Activated T-cell treated with anti-CD3 and anti-CD28 coated beads for 1 hour (primary cell): Measurements from ENCODE around the gene MRPL22.
"Not testable (repeated sequence)": the region's sequence is repeated elsewhere in the genome, so short reads cannot be mapped to it uniquely, and the experiment has no call there.

Experiments used
- DNase-seq: peaks from one replicate; pipeline ENCODE4 v3.0.0-alpha.2; 2020; ENCODE audit warnings: low read depth

MRPL22 gene

DNA sequence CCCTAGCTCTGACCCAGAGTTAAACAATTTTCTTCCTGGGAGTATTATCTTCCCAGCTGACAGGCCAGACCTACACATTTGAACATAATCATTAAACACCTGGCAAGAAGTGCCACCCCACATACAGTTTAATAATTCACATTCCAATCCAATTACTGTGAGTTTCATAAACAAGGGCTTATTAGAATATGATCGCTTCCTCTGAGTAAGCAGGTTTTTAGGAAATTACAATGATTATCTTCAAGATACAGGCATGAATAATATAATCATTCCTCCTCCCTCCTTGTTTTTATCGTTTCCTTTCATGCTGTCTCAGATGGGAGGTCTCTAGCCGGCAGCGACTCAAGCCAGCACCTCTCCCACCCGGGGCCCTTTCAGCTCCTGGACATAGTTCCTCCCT is 56.9 kb downstream of the MRPL22 start:
- DNase-seq, result no peak

DNA sequence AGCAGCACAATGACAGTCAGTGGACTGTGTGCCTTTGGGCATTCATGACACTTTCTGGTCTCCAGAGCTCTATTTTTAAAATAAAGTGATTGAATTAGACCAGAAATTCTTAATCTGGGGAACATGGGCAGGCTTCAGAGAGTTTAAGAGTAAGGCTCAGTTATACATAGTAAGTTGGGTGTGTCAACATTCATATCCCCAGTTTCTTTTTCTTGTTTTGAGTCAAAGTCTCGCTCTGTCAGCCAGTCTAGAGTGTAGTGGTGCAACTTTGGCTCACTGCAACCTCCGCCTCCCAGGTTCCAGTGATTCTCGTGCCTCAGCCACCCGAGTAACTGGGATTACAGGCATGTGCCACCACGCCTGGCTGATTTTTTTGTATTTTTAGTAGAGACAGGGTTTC is 59.0 kb downstream of the MRPL22 start:
- DNase-seq, result no peak

DNA sequence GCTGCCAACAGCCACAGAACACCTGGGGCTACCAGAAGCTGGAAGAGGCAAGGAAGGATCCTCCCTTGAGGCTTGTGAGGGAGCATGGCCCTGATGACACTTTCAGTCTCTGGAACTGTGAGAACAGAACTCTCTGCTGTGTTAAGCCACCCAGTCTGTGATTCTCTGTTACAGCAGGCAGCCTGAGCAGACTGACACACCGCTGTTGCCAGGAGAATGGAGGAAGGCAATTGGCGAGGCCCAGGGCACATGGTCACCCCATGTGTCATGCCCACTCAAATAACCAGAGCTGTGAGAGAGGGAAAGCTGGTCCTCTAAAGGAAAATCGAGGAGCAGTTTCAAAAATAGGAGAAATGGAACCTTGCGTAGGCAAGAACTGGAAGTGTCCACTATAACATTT is 60.6 kb downstream of the MRPL22 start:
- DNase-seq, result no peak

DNA sequence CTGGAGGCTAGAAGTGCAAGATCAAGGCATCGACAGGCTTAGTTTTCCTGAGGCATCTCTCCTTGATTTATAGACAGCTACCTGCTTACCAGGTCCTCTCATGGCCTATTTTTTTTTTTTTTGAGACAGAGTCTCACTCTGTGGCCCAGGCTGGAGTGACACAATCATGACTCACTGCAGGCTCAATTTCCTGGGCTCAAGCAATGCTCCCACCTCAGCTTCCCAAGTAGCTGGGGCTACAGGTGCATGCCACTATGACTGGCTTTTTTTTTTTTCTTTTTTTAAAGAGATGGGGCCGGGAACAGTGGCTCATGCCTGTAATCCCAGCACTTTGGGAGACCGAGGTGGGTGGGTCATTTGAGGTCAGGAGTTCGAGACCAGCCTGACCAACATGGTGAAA is 61.8 kb downstream of the MRPL22 start:
- DNase-seq, result not testable (repeated sequence)

DNA sequence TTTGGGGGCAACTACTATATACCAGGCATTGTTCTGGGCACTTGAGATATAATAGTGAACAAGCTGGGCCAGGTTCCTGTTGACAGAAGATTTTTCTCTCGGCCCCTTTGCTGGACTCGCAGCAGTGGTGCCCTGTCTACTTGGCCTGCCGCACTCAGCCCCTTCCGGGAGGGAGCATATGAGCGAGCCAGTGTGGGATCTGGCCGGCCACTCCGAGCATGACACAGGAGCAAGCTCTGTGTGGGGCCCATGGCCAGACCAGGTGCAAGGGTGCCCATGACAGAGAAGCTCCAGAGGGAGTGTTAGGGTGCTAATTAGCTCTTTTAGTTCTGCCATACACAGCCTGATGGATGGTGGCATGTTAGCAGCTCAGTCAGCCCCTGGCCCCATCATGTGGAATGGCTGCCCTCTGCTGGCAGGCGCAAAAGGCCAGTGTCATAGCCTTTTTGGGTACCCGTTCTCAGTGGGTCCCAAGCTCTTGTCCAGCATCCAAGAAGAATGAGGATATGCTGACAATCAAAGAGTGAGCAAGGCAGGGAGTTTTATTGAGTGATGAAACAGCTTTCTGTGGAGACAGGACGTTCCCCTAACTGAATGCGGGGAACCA is 63.4 kb downstream of the MRPL22 start:
- DNase-seq, result no peak

DNA sequence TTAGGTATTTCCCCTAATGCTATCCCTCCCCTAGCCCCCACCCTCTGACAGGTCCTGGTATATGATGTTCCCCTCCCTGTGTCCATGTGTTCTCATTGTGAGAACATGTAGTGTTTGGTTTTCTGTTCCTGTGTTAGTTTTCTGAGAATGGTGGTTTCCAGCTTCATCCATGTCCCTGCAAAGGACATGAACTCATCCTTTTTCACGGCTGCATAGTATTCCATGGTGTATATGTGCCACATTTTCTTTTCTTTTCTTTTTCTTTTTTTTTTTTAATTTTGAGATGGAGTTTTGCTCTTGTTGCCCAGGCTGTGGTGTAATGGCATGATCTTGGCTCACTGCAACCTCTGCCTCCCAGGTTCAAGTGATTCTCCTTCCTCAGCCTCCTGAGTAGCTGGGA is 65.4 kb downstream of the MRPL22 start:
- DNase-seq, result not testable (repeated sequence)

DNA sequence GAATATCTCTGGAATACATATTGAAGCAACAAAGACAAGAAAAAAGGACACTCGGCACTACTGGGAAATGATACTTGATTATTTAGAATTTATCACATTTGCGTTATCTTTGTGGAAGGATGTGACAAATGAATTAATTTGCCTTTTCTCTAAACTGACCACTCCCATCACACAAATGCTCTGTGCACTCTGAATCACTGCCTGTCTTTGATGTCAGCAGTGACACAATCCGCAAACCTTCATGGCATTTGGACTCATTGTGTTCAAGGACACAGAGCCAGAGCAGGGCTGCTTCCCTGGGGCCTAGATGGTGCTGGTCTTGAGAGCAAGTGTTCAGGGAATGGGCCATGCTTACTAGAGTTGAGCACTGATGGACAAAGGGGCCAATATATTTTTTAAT is 67.8 kb downstream of the MRPL22 start:
- no peak for DNase-seq

DNA sequence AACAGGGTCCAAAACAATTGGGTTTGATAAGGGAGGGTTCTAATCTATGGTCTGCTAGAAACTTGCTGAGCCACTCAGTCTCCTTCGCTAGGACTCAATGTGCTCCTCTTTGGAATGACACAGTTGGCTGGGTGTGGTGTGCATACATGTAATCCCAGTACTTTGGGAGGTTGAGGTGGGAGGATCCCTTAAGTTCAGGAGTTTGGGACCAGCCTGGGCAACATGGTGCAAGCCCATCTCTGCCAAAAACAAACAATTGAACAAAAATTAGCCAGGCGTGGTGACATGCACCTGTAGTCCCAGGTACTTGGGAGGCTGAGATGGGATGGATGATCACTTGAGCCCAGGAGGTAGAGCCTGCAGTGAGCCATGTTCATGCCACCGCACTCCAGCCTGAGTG is 70.0 kb downstream of the MRPL22 start:
- DNase-seq, result no peak

DNA sequence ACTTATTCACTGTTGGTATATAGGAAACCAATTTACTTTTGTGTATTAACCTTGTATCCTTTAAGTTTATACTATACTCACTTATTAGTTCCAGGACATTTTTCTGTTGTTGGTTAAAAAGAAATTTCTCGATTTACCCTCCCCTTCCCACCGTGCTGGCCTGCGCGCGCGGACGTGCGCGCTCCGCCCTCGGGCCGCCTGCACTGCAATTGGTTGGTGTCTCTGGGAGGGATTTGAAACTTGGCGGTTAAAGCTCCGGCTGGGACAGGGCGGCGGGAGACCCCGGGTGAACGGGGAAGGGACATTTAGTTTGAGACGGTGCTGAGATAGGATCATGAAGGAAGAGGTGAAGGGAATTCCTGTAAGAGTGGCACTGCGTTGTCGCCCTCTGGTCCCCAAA is 72.7 kb downstream of the MRPL22 start, which contains the start of gene KIF4B:
Gene KIF4B (plus strand): TSS at position 230 of the 400 bp plus-strand sequence. CDS start 105 bp downstream, at position 335.
- no peak for DNase-seq

DNA sequence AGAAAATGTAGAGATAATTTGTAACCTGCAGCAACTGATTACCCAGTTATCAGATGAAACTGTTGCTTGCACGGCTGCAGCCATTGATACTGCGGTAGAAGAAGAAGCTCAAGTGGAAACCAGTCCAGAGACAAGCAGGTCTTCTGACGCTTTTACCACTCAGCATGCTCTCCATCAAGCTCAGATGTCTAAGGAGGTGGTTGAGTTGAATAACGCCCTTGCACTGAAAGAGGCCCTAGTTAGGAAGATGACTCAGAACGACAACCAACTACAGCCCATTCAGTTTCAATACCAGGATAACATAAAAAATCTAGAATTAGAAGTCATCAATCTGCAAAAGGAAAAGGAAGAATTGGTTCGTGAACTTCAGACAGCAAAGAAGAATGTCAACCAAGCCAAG is 74.4 kb downstream of the MRPL22 start:
- no peak for DNase-seq

DNA sequence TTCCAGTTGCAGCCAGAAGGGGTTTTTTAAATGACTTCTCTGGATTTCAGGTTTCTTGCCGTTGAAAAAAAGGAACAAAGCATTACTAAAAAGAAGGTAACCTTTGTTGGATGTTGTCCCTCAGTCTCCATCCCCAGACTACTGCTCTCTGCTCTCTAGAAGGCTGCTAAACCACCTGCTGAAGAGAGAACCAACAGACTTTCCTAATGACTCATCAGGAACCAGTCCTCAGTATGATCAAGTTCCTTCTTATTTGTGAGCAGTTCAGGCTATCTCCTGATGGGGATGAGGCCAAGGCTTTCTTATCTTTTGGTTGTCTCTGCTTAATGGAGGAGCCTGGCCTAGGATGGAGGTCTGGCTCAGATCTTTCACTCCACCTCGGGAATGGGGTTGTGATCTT is 76.7 kb downstream of the MRPL22 start:
- no peak for DNase-seq
